T-helper 2 cell treated with Interferon-gamma antibody and Interleukin-4, amounts not matched to agents 5 μg/mL and 100 μg/mL, for 36 hours (primary cell): ENCODE results near the gene HSPB6.
"Not testable (repeated sequence)": the region's sequence is repeated elsewhere in the genome, so short reads cannot be mapped to it uniquely, and the experiment has no call there.

Source experiments
- DNase-seq: peaks from one replicate; pipeline ENCODE4 v3.0.0; 2021; ENCODE audit warnings: low spot score
- H3K27ac Mint-ChIP-seq: one replicate; pipeline ENCODE4 v1.8.0; 2021; ENCODE audit warnings: mild to moderate bottlenecking, mixed read lengths
- H3K27me3 Mint-ChIP-seq: one replicate; pipeline ENCODE4 v1.8.0; 2021; ENCODE audit warnings: low read depth, mixed read lengths
- H3K36me3 Mint-ChIP-seq: one replicate; pipeline ENCODE4 v1.8.0; 2021; ENCODE audit warnings: low read depth, mixed read lengths
- H3K4me1 Mint-ChIP-seq: one replicate; pipeline ENCODE4 v1.8.0; 2021; ENCODE audit warnings: low read depth, mixed read lengths
- H3K4me3 Mint-ChIP-seq: one replicate; pipeline ENCODE4 v1.8.0; 2022; ENCODE audit warnings: mild to moderate bottlenecking, moderate library complexity, mixed read lengths
- H3K9me3 Mint-ChIP-seq: one replicate; pipeline ENCODE4 v1.8.0; 2021; ENCODE audit warnings: mixed read lengths

Gene HSPB6, protein sequence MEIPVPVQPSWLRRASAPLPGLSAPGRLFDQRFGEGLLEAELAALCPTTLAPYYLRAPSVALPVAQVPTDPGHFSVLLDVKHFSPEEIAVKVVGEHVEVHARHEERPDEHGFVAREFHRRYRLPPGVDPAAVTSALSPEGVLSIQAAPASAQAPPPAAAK

DNA sequence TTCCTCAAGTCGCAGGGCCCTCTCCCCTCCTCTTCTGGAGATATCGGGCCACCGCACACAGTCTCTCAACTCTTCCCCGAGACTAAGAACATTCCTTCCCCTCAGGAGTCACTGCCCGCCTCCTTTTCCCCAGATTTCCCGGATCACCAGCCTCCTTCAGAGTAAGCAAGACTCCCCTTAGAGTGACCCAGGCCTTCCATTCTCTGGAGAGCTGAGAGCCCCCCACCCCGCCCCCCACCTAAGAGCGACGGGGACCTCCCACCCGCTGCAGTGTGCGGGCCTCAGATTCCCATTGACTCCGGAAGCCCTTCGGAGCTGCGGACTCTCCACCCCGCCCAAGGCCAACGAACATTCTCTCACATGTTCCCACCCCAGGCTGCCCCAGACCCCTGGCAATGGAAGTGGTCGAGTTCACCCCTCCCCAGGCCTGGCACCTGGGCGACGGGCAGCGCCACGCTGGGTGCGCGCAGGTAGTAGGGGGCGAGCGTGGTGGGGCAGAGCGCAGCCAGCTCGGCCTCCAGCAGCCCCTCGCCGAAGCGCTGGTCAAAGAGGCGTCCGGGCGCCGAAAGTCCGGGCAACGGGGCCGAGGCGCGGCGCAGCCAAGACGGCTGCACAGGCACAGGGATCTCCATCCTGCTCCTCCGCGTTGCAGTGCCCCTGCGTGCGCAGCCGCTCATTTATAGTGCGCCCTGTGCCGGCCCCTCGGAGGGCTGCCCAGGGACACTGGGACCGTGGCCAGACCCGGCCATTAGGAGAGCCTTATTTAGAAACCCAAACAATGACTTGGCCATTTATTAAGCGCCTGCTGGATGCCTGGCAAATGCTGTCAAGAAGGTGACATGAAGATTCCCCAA is at the start of gene HSPB6:
HSPB6 (minus strand) TSS at position 653 of the 854 bp plus-strand sequence; CDS start at position 632, 21 bp downstream.
- Mint-ChIP-seq H3K36me3 (peaks cover 17% of the 10 kb centered on the region), H3K27ac (peak within 1 kb of the TSS; percentile 92), H3K9me3 (no peaks in the 10 kb centered on the region), H3K4me3 (peak within 1 kb of the TSS; percentile 86), H3K27me3 (no peaks in the 10 kb centered on the region), H3K4me1 (peaks cover 20% of the 10 kb centered on the region)
- no peak for DNase-seq

DNA sequence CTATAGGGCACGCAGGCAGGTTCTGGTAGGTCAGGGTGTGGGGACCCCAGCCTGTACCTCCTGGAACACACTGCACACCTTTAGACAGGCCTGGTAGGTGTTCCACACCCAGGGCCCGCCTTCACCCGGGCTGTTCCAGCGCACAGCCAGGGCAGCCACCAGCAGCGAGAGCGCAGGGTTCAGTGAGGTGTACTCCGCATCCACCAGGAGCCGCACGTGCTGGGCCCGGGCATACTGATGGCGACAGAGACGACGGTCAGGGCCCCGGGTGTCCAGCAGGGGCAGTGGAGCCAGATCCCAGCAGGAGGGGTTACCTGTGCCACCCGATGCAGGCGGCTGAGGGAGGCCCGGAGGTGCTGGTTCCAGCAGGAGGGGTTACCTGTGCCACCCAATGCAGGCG is 49.8 kb upstream of the HSPB6 start:
- Mint-ChIP-seq H3K27me3 (no peaks in the 10 kb centered on the region), H3K9me3 (no peaks in the 10 kb centered on the region), H3K27ac (no peak overlapping the region), H3K4me3 (no peak overlapping the region), H3K4me1 (peaks cover 6% of the 10 kb centered on the region), H3K36me3 (no peaks in the 10 kb centered on the region)
- no peak for DNase-seq

DNA sequence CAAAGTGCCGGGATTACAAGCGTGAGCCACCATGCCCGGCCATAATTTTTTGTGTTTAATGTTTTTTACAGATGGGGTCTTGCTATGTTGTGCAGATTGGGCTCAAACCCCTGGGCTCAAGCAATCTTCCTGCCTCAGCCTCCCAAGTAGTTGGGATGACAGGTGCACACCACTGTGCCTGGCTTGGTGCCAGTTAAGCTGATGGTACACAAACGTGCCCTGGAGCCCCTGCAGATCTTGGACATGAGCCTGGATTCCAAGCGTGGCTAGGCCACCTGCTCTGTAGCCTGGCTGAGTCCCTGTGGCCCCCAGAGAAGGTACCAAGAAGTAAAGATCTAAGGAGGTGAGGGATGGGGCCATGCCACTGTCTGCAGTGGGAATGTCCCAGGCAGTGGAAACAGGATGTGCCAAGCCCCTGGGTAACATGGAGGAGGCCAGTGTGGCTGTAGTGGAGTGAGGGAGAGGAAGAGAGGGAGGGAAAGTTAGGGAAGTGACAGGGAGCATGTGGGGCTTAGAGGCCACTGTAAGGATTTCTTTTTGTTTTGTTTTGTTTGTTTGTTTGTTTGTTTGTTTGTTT is 48.8 kb upstream of the HSPB6 start:
- H3K4me1 Mint-ChIP-seq, result peaks cover 6% of the 10 kb centered on the region
- DNase-seq, result no peak
- H3K9me3 Mint-ChIP-seq, result no peaks in the 10 kb centered on the region
- no peak overlapping the region for H3K4me3 Mint-ChIP-seq
- H3K27ac Mint-ChIP-seq, result no peak overlapping the region
- no peaks in the 10 kb centered on the region for H3K36me3 Mint-ChIP-seq
- no peaks in the 10 kb centered on the region for H3K27me3 Mint-ChIP-seq

DNA sequence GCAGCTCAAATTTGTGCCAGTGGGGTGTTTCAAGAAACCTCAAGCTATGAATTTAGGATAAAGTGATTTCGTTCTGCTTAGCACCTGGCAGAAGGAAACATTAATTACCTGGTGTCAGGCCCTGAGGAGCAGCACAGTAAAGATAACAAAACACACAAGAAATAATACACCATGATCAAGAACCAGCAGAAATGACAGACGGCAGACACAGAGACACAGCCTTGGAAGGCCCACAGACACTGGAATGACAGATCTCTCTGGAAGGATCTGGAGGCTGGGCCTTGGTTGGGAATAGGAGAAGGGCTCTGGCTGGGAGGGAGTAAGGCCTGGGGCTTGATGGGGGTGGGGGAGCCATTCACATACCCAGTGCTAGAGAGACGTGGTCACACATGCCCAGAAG is 45.0 kb upstream of the HSPB6 start:
- Mint-ChIP-seq H3K9me3 (no peaks in the 10 kb centered on the region), H3K4me1 (peaks cover 6% of the 10 kb centered on the region), H3K4me3 (no peak overlapping the region), H3K27ac (no peak overlapping the region), H3K36me3 (no peaks in the 10 kb centered on the region), H3K27me3 (peaks cover 14% of the 10 kb centered on the region)
- DNase-seq, result no peak

DNA sequence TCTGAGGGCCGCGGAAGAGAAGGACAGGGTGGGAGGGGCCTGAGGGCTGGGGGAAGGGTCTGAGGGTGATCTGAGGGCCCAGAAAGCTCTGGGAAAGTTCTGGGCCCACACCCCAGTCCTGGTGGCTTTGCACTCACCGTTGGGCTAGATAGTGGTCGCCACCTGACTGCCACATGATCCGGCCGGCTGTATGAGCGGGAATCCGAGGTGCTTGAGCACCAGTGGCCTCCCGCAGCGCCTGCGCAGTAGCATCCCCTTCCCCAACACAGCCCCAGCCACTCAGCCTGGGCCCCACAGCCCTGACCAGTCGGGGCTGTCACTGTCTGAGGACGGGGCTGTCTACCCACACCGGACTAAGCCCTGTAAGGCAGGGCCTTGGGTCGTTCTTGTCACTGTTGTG is 40.8 kb upstream of the HSPB6 start:
- Mint-ChIP-seq H3K36me3 (no peaks in the 10 kb centered on the region), H3K27ac (no peak overlapping the region), H3K9me3 (no peaks in the 10 kb centered on the region), H3K27me3 (peaks cover 28% of the 10 kb centered on the region), H3K4me3 (no peak overlapping the region), H3K4me1 (no peaks in the 10 kb centered on the region)
- DNase-seq, result peak; percentile 22

DNA sequence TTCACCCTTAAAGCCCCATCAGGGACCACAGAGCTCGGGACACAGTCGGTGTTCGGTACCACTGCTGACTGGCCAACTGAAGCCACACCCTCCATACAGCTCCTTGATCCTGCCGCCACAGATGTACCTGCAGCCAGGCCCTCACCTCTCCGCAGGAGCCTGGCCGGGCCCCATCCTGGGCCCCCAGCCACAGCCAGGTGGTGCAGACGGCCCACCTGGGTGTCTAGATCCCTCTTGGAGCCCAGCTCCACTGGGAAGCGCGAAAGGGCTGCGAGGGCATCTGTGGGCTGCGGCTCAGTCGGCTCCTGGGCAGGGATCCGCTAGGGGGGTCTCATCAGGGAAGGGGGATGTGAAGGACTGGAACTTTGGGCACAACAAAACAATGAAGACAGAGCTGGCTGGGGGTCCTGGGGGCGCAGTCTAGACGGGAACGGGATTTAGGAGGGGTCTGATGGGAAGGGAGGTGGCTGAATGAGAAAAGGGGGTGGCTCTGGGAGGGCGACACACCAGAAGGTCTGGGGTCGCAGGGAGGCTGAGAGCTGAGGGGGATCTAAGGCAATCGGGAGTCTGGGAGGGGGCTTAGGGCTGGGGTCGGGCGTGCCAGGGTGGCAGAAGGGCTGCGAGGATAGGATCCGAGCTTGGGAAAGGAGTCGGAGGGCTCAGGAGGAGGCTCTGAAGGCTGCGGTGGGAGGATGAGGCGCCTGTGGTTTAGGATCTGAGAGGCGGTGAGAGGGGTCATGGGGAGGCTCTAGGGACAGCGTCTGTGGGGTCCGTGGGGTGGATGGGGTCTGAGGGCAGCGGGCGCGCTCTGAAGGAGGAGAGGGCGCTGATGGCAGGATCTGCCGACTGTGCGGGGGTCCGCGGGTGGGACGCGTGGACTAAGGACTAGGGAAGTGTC is 40.1 kb upstream of the HSPB6 start:
- DNase-seq, result no peak
- H3K27me3 Mint-ChIP-seq, result peaks cover 28% of the 10 kb centered on the region
- no peaks in the 10 kb centered on the region for H3K36me3 Mint-ChIP-seq
- H3K9me3 Mint-ChIP-seq, result no peaks in the 10 kb centered on the region
- H3K27ac Mint-ChIP-seq, result no peak overlapping the region
- H3K4me3 Mint-ChIP-seq, result peak overlapping the region; percentile 6
- no peaks in the 10 kb centered on the region for H3K4me1 Mint-ChIP-seq

DNA sequence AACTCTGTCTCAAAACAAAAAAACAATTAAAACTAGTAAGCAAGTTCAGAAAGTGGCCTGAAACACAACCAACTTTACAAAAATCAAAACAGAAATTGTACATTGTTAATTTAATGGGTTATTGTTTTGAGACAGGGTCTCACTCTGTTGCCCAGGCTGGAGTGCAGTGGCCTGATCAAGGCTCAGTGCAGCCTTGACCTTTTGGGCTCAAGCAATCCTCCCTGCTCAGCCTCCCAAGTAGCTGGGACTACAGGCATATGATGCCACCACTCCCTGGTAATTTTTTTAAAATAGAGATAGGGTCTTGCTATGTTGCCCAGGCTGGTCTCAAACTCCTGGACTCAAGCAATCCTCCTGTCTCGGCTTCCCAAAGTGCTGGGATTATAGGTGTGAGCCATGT is 38.7 kb upstream of the HSPB6 start:
- H3K27ac Mint-ChIP-seq, H3K4me3 Mint-ChIP-seq, H3K4me1 Mint-ChIP-seq, H3K36me3 Mint-ChIP-seq, DNase-seq, H3K9me3 Mint-ChIP-seq: not testable (repeated sequence)
- peaks cover 28% of the 10 kb centered on the region for H3K27me3 Mint-ChIP-seq

DNA sequence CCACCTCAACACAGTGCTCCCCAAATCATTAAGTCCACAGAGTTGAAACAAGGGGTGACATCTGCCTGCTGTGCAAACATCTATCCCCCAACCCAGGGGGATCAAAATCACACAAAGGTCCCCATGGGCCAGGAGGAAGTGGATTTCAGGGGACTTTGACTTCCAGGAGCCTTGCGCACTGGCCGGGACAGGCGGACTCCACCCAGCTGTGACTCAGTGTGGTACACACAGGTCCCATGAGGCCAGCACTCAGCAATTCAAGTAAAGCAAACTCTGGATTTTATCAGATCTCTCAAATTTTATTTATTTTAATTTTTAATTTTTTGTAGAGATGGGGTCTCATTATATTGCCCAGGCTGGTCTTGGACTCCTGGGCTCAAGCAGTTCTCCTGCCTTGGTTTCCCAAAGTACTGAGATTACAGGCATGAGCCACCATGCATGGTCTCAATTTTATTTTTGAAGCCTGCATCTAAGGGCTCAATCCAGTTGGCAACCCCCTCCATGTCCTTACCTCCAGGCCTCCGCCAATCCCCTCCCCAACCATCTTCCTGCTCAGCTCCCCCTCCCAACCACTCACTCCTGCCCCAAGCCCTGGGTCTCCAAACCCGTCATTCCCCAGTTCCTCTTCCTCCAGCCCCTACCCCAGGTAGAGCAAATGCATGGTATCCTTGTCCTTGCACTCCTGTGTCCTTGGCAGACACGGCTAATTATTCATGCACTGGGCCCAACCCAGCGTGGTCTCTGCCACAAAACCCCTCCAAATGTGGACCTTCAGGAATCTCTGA is 36.7 kb upstream of the HSPB6 start:
- H3K27ac Mint-ChIP-seq, result no peak overlapping the region
- no peaks in the 10 kb centered on the region for H3K9me3 Mint-ChIP-seq
- no peak overlapping the region for H3K4me3 Mint-ChIP-seq
- no peak for DNase-seq
- peaks cover 25% of the 10 kb centered on the region for H3K27me3 Mint-ChIP-seq
- no peaks in the 10 kb centered on the region for H3K36me3 Mint-ChIP-seq
- no peaks in the 10 kb centered on the region for H3K4me1 Mint-ChIP-seq

DNA sequence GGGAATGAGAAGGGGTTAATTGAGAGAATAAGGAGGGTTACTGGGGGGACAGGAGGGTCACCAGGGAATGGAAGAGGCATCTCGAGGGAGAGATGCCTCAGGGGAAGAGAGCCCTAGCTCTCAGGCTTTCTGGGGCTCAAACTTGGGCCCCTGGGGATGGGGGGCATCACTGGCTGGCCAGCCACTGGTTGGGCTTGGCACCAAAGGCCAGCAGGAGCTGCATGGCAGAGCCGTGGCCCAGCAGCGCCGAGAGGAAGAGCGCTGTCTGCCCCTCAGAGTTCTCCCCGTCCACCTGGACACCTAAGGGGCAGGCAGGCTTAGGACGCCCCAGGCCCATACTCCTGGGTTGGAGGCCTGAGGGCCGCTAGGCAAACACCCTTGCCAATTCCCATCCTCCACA is 36.1 kb upstream of the HSPB6 start:
- DNase-seq, result no peak
- H3K4me1 Mint-ChIP-seq, result no peaks in the 10 kb centered on the region
- H3K9me3 Mint-ChIP-seq, result no peaks in the 10 kb centered on the region
- no peak overlapping the region for H3K4me3 Mint-ChIP-seq
- H3K36me3 Mint-ChIP-seq, result no peaks in the 10 kb centered on the region
- H3K27ac Mint-ChIP-seq, result no peak overlapping the region
- H3K27me3 Mint-ChIP-seq, result peaks cover 21% of the 10 kb centered on the region

DNA sequence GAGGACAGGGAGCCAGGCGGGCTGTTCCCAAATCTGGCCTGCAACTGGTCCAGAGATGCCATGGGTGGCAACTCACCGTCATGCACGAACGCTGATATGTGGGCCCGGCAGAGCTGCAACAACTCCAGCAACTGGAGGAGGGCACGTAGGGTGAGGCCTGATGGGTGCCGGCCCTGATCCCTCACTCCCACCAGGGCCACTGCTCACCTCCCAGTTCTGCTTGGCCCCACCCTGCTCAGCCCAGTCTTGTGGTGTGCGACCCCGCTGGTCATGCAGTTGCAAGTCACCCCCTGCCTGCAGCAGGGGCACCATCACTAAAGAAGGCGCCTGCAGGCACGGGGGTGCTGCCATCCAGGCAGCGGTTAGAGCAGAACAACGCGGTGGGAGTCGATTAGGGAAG is 35.5 kb upstream of the HSPB6 start:
- Mint-ChIP-seq H3K9me3 (no peaks in the 10 kb centered on the region), H3K4me3 (no peak overlapping the region), H3K36me3 (no peaks in the 10 kb centered on the region), H3K27me3 (peaks cover 19% of the 10 kb centered on the region), H3K4me1 (no peaks in the 10 kb centered on the region), H3K27ac (no peak overlapping the region)
- no peak for DNase-seq

DNA sequence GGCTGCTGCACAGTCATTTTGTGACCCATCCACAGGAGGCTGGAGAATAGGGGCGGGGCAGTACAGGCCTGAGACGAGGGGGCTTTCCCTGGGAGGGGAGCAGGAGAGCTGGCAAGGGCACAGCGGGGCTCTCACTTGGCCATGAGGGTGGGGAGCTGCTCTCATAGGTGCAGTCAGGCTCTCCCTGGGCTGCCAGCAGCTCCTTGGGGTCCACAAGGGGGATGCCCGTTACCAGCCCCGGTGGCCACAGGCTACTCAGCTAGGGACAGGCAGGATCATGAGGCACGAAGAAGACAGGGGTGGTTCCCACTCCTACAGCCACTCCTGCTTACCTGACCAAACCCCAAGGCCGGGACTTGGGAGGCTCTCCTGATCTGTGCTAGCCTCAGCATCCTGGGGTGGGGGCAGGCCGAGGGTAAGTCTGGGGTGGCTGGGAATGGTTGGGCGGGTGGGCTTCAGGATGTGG is 35.0 kb upstream of the HSPB6 start:
- Mint-ChIP-seq H3K4me1 (no peaks in the 10 kb centered on the region), H3K4me3 (no peak overlapping the region)

DNA sequence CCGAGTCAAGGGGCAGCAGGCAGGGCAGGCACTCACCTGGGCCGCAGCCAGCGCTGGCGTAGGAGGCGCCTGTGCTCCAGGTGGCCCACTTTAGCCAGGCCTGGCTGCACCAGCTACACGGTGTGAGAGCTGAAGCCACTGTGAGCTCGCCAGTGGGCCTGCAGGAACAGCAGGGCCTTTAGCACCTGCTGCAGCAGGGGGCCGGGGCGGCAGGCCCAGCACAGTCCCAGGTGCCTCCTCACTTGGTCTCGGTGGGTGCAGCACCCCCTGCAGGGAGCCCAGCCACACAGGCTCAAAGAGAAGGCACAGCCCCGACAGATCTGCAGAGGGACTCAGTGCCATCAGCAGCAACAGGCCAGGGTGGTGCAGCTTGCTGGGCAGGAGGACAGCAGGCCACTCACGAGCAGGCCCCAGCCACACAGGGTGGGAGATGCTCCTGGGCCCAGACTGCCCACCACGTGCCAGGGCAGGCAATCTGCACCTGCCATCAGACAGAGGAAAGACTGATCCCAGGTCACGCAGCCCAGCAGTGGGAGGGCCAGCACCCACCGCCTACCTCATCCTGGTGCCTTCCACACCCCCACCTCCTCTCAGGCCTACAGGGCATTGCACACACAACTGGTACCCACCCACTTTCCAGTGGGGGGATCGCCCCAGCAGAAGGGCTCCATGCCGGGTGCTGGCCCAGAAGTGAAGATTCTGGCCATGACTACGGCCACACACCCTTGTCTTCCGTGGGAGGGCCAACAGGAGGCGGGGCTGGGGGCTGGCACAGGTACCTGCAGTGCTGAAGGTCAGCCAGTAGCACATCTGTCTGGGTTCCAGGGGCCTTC is 34.4 kb upstream of the HSPB6 start:
- no peaks in the 10 kb centered on the region for H3K9me3 Mint-ChIP-seq
- peaks cover 7% of the 10 kb centered on the region for H3K27me3 Mint-ChIP-seq
- H3K4me1 Mint-ChIP-seq, result no peaks in the 10 kb centered on the region
- H3K36me3 Mint-ChIP-seq, result no peaks in the 10 kb centered on the region
- no peak overlapping the region for H3K27ac Mint-ChIP-seq
- no peak overlapping the region for H3K4me3 Mint-ChIP-seq
- DNase-seq, result no peak

More for the DNA sequence above, 35.0 kb upstream of the HSPB6 start:
- Mint-ChIP-seq H3K36me3 (no peaks in the 10 kb centered on the region), H3K9me3 (no peaks in the 10 kb centered on the region), H3K27ac (no peak overlapping the region), H3K27me3 (peaks cover 14% of the 10 kb centered on the region)
- DNase-seq, result no peak
